Measurements from ENCODE around the gene UBE2D2. TPM values are rescaled to one million over a fixed set of nuclear protein-coding genes. Genes with fewer than 3 reads are reported as not detected.

Gene UBE2D2
- total and polyA plus RNA-seq, 2 experiments from 2014 or later: 88.8 to 129 TPM

DNA sequence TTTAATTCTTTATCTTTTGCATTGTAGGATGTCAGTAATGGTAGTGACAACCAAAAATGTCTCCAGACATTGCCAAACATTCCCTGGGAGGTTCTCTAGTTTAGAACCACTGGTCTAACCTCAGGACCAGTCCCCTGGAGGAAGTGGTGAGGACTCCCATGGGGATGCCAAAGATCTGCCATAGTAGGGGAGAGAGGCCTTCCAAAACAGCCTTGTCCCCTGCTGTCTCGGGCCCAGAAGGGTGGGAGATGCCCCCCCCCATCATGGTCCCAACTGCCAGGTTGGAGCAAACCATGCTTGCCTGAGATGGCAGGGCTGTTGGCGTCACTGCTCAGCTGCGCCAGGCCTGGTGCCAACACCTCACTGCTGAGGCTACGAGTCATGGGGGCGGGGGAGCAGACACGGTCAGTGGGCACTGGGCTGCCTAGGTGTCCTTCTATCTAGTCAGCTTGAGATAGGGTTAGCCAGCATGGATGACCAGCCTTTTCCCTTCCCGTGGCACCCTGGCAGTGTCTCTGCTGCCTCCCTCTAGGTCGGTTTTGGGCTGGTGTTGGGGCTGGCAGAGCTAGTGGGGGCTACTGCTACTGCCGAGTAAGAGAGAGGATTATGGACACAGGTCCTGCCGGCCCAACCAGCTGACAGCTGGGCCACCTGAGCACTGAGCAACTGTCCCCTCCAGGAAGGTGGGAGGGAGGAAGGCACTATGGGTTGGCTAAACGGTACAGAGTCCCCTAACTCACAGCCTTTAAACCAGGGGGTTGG lies 78.7 kb downstream of the UBE2D2 start:
- Histone ChIP-seq H3K4me1 (ENCODE audit: insufficient read depth) (peaks cover 35% of the 10 kb centered on the region), H3K4me2 (ENCODE audit: unreplicated experiment) (no peak overlapping the region), H3F3A (ENCODE audit: insufficient read depth) (peaks cover 22% of the 10 kb centered on the region), H3K27me3 (replicated peaks; ENCODE audit: insufficient read depth) (no peaks in the 10 kb centered on the region), H2AFZ (no peak overlapping the region), H3K4me3 (no peak overlapping the region), H3K36me3 (ENCODE audit: low read depth) (no peaks in the 10 kb centered on the region), H3K9ac (no peak overlapping the region), H3K9me2 (ENCODE audit: insufficient read depth) (no peaks in the 10 kb centered on the region), H3K9me3 (ENCODE audit: low read depth) (no peaks in the 10 kb centered on the region), H4K20me1 (ENCODE audit: insufficient read depth) (no peaks in the 10 kb centered on the region), H3K27ac (no peak overlapping the region), H3K79me2 (ENCODE audit: insufficient read depth) (0 out of 2 replicates have a peak, but pooled peaks cover 6% of the 10 kb centered on the region)
- no peak for TF ChIP-seq EZH2 (IDR thresholded peaks at IDR 0.05; ENCODE audit: insufficient read depth, poor library complexity, severe bottlenecking)
- no peak for TF ChIP-seq EZH2phosphoT487 (IDR thresholded peaks at IDR 0.05; ENCODE audit: insufficient read depth, low read depth)
- in situ Hi-C loops (cut with MboI): no loop called here
- WGBS, 2 experiments (ENCODE audit: low coverage in 1 of 2, low lambda C conversion rate in 2 of 2, missing lambda C conversion rate in 2 of 2): 79 to 84% methylated on average over 11 of the region's 11 CpGs
- DNase-seq: peak; percentile 58

DNA sequence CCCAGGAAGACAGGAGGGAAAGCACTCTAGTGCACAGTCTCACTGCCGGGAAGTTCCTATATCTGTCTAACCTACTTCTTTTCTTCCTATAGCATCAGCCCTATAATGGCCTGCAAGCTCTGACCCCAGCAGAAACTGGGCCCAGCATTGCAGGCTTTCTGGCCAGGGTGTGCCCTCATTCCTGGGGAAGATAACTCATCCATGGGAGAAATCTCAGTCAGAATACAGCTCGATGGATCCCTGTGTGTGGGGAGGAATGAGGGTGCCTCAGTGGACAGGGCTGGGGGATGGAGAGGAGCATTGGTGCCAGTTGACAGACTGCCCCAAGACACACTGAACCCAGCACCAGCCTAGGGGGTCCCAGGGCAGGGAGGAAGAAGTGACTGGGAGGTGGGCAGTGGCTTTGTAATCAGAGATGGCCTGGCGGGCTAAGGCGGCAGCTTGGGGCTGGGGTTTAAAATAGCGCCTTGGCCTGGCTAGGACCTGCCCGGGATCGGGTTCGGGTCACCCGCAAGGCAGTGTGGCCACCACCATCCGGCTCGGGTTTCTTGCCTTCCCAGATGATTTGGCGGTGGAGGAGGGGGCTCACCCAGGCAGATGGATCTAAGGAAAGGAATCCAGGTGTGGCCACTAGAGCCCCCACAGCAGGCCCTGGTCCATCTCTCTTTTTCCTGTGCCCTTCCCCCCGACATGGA lies 79.4 kb downstream of the UBE2D2 start:
- TF ChIP-seq EZH2phosphoT487 (IDR thresholded peaks at IDR 0.05; ENCODE audit: insufficient read depth, low read depth) (no peak), EZH2 (IDR thresholded peaks at IDR 0.05; ENCODE audit: insufficient read depth, poor library complexity, severe bottlenecking) (no peak)
- no peak overlapping the region for H3K4me3 ChIP-seq
- in situ Hi-C loops (cut with MboI): no loop called here
- H3F3A ChIP-seq (ENCODE audit: insufficient read depth): peaks cover 15% of the 10 kb centered on the region
- no peaks in the 10 kb centered on the region for H3K9me2 ChIP-seq (ENCODE audit: insufficient read depth)
- H3K9me3 ChIP-seq (ENCODE audit: low read depth): no peaks in the 10 kb centered on the region
- H4K20me1 ChIP-seq (ENCODE audit: insufficient read depth): no peaks in the 10 kb centered on the region
- H2AFZ ChIP-seq: no peak overlapping the region
- peaks cover 32% of the 10 kb centered on the region for H3K4me1 ChIP-seq (ENCODE audit: insufficient read depth)
- DNase-seq: no peak
- 85 to 88% methylated on average over 13 of the region's 13 CpGs for WGBS, 2 experiments (ENCODE audit: low coverage in 1 of 2, low lambda C conversion rate in 2 of 2, missing lambda C conversion rate in 2 of 2)
- H3K9ac ChIP-seq: no peak overlapping the region
- 0 out of 2 replicates have a peak, but pooled peaks cover 6% of the 10 kb centered on the region for H3K79me2 ChIP-seq (ENCODE audit: insufficient read depth)
- H3K27me3 ChIP-seq (replicated peaks; ENCODE audit: insufficient read depth): no peaks in the 10 kb centered on the region
- no peaks in the 10 kb centered on the region for H3K36me3 ChIP-seq (ENCODE audit: low read depth)
- no peak overlapping the region for H3K4me2 ChIP-seq (ENCODE audit: unreplicated experiment)
- no peak overlapping the region for H3K27ac ChIP-seq

DNA sequence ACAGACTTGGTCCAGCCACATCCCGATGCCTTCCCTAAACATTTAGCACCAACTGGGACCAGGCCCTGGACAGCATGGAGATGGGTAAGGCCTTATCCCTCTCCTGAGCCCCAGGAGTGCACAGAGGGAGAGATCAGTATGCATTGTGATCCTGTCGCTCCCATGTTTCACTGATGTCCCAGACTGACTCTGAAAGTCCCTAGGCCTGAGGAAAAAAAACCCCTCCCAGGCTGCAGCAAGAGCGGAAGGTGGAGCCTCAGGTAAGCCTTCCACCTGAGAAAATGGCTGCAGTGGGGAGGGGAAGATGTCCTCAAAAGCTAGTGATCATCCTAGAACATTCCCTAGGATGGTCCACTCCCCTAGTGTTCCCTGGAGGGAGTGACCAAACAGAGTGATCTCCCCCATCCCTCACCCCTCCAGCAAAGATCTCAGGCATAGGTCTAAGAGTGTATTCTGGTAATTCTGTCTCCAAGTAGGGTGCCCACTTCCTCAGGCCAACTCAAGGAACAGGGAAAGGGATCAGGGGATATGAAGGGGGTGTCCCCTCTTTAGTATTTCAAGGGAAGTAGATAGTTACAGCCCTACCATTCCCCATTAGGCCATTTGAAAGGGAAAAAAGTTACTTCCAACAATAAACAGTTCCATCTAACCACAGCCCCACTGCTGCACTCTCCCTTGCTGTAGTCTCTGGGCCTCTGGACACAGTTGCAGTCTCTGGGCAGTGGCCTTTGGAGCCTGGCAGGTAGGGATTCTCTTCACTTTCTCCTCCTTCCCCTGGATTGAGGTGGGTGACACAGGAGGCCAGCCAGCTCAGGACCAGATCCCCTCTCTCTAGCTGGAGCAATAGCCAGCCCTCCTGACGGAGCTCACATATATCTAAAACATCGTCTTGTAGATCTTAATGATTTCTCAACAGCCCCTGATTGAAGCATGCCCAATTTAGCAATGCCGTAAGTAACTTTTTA lies 80.3 kb downstream of the UBE2D2 start:
- Histone ChIP-seq H2AFZ (no peak overlapping the region), H3K4me3 (no peak overlapping the region), H3K9me2 (ENCODE audit: insufficient read depth) (no peaks in the 10 kb centered on the region), H3K27ac (no peak overlapping the region), H3F3A (ENCODE audit: insufficient read depth) (peaks cover 6% of the 10 kb centered on the region), H3K27me3 (replicated peaks; ENCODE audit: insufficient read depth) (no peaks in the 10 kb centered on the region), H3K36me3 (ENCODE audit: low read depth) (no peaks in the 10 kb centered on the region), H3K4me1 (ENCODE audit: insufficient read depth) (peaks cover 24% of the 10 kb centered on the region), H3K9ac (no peak overlapping the region), H3K79me2 (ENCODE audit: insufficient read depth) (0 out of 2 replicates have a peak, but pooled peaks cover 4% of the 10 kb centered on the region), H4K20me1 (ENCODE audit: insufficient read depth) (no peaks in the 10 kb centered on the region), H3K4me2 (ENCODE audit: unreplicated experiment) (no peak overlapping the region), H3K9me3 (ENCODE audit: low read depth) (no peaks in the 10 kb centered on the region)
- TF ChIP-seq EZH2 (IDR thresholded peaks at IDR 0.05; ENCODE audit: insufficient read depth, poor library complexity, severe bottlenecking): no peak
- TF ChIP-seq EZH2phosphoT487 (IDR thresholded peaks at IDR 0.05; ENCODE audit: insufficient read depth, low read depth): no peak
- DNase-seq: no peak
- WGBS, 2 experiments (ENCODE audit: low coverage in 1 of 2, low lambda C conversion rate in 2 of 2, missing lambda C conversion rate in 2 of 2): 81 to 84% methylated on average over 6 of the region's 6 CpGs
- in situ Hi-C loops (cut with MboI): no loop called here

DNA sequence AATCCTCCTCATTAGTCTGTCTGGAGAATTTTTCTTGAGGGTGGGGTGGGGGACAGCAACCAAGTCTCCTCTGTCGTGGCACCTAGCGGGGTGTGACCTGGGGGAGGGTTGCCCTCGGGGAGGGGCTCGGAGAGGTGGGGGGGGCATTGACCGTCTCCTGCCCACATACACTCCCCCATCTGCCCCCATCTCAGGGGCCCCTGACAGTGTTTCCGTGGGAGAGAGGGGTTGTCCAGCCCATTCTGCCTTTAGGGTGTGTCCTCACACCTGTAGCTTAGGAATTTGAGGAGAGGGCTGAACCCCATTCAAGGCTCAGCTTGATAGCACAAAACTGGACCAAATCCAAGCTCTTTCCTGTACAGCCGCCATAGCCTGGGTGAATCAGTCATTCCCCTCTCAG lies 81.1 kb downstream of the UBE2D2 start:
- Histone ChIP-seq H3K9ac (no peak overlapping the region), H3K79me2 (ENCODE audit: insufficient read depth) (0 out of 2 replicates have a peak, but pooled peaks cover 2% of the 10 kb centered on the region), H3K27me3 (replicated peaks; ENCODE audit: insufficient read depth) (no peaks in the 10 kb centered on the region), H3K27ac (no peak overlapping the region), H3K9me3 (ENCODE audit: low read depth) (no peaks in the 10 kb centered on the region), H3F3A (ENCODE audit: insufficient read depth) (no peaks in the 10 kb centered on the region), H3K9me2 (ENCODE audit: insufficient read depth) (no peaks in the 10 kb centered on the region), H3K4me2 (ENCODE audit: unreplicated experiment) (no peak overlapping the region), H3K36me3 (ENCODE audit: low read depth) (no peaks in the 10 kb centered on the region), H2AFZ (no peak overlapping the region), H3K4me1 (ENCODE audit: insufficient read depth) (peaks cover 19% of the 10 kb centered on the region), H3K4me3 (no peak overlapping the region), H4K20me1 (ENCODE audit: insufficient read depth) (no peaks in the 10 kb centered on the region)
- no peak for DNase-seq
- TF ChIP-seq EZH2 (IDR thresholded peaks at IDR 0.05; ENCODE audit: insufficient read depth, poor library complexity, severe bottlenecking) (no peak), EZH2phosphoT487 (IDR thresholded peaks at IDR 0.05; ENCODE audit: insufficient read depth, low read depth) (no peak)
- WGBS, 2 experiments (ENCODE audit: low coverage in 1 of 2, low lambda C conversion rate in 2 of 2, missing lambda C conversion rate in 2 of 2): 57 to 81% methylated on average over 3 to 6 of the region's 7 CpGs
- in situ Hi-C loops (cut with MboI): no loop called here

All from GM23248 (cell line).